Naive thymus-derived CD8-positive, alpha-beta T cell (primary cell): ENCODE data around the gene PREX1. TPM values are rescaled to one million over a fixed set of nuclear protein-coding genes. Genes with fewer than 3 reads are reported as not detected.
"Not testable (repeated sequence)": the region's sequence is repeated elsewhere in the genome, so short reads cannot be mapped to it uniquely, and the experiment has no call there.

Experiments
- ATAC-seq, 2 donors: fragments of 150-1000 bp; cut with Tn5 transposase in 1 of 2; sonication (Bioruptor Pico), chemical (Tn5 transposase) in 1 of 2; 1 replicate in 1 of 2; 2 replicates in 1 of 2; pipeline ENCODE4 v1.10.0; 2021; ENCODE audit warnings: mild to moderate bottlenecking in 2 of 2, moderate library complexity in 2 of 2
- POLR2A ChIA-PET: fragments of 350-600 bp; sonication (Branson Sonifier 250); formaldehyde crosslinking; loops from one replicate; lab custom pipeline; 2021; ENCODE audit warnings: antibody characterized with exemption; lab: Charles Lee
- DNase-seq, 10 donors: peaks; one replicate each; pipeline versions ENCODE4 v3.0.0 to v3.0.0-alpha.2; 2020 to 2022
- H3K27ac Mint-ChIP-seq, 10 donors: one replicate each; pipeline ENCODE4 v1.8.0; 2020 to 2022; ENCODE audit warnings: mild to moderate bottlenecking in 10 of 10, mixed read lengths in 10 of 10, moderate library complexity in 4 of 10, inconsistent platforms in 1 of 10
- H3K27me3 Mint-ChIP-seq, 5 donors: one replicate each; pipeline ENCODE4 v1.8.0; 2021 to 2022; ENCODE audit warnings: mixed read lengths in 5 of 5
- H3K36me3 Mint-ChIP-seq, 3 donors: one replicate each; pipeline ENCODE4 v1.8.0; 2020 to 2022; ENCODE audit warnings: mixed read lengths in 3 of 3, mild to moderate bottlenecking in 2 of 3, inconsistent platforms in 1 of 3
- H3K4me1 Mint-ChIP-seq, 4 donors: one replicate each; pipeline ENCODE4 v1.8.0; 2021 to 2022; ENCODE audit warnings: mixed read lengths in 4 of 4
- H3K4me3 Mint-ChIP-seq, 10 donors: one replicate each; pipeline ENCODE4 v1.8.0; 2020 to 2022; ENCODE audit warnings: mild to moderate bottlenecking in 10 of 10, mixed read lengths in 10 of 10, moderate library complexity in 6 of 10, inconsistent platforms in 1 of 10
- H3K9me3 Mint-ChIP-seq, 9 donors: one replicate each; pipeline ENCODE4 v1.8.0; 2020 to 2022; ENCODE audit warnings: mixed read lengths in 9 of 9, mild to moderate bottlenecking in 3 of 9, inconsistent platforms in 1 of 9, moderate library complexity in 1 of 9
- polyA plus RNA-seq, 3 donors: library from polyadenylated mRNA; unstranded; fragments of 300-500 nt; fragmentation: Illumina TruSeq; gene quantifications; one replicate each; pipeline ENCODE4 v1.2.3, GENCODE V29; 2021
- total RNA-seq, 8 experiments: library from RNA in 2 of 8; stranded (reverse) in 2 of 8; gene quantifications; one replicate each; pipeline ENCODE4 v1.2.3 and lab custom pipeline; 2021 to 2026

The PREX1 gene
- total and polyA plus RNA-seq, 5 experiments from 2014 or later = 14.4 to 141 (median 38.5) TPM

DNA sequence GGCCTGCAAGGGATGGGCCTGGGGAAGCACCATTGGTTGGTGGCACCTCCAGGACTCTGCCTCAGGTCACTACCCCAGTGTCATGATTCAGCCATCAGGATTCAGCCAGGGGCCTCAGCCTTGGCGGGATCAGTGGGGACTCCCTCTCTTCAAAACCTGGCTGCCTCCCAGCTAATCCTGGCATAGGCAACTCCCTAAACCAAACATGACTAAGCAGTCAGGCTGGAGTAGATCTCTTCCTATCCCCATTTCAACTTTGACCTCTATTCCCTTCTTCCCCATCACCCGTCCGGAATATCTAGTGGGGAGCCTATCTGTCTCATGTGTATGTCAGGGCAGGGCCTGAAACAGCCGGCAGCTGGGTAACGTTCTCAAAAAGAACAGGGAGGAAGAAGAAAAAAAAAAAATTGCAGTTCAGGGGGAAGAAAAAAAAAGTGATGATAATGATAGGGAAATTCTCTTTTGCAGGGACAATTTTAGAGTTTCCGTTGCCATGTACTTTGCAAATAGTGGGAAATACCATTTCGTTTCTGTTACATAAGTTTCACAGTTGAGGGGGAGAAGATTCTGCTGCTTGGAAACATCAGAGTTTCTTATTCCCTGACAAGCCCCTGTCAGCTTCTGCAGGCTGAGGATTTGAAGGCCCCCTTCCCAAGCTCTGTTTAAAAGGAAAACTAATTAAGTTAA lies 4.1 kb upstream of the PREX1 start:
- no peaks in the 10 kb centered on the region for H3K36me3 Mint-ChIP-seq
- H3K4me1 Mint-ChIP-seq = peaks cover 11 to 26% (median 16%) of the 10 kb centered on the region in 4 donors
- peak overlapping the region in 1 of 10 donors; percentile 46 for H3K4me3 Mint-ChIP-seq
- H3K27ac Mint-ChIP-seq = peak overlapping the region; percentile 1 to 76 (median 62)
- no peaks in the 10 kb centered on the region for H3K27me3 Mint-ChIP-seq
- H3K9me3 Mint-ChIP-seq = no peaks in the 10 kb centered on the region
- ATAC-seq = no peak
- POLR2A ChIA-PET = interaction anchor here (0.6 to 1.6 kb wide), 4 partner anchors 9 to 141 kb away, joined by 3 to 5 read pairs (median 3); no protein-coding TSS in a partner anchor
- DNase-seq = no peak

- Mint-ChIP-seq H3K27me3 (no peaks in the 10 kb centered on the region), H3K27ac (peak overlapping the region in 8 of 10 donors; percentile 2 to 71 (median 16)), H3K4me1 (peaks cover 15 to 31% (median 20%) of the 10 kb centered on the region in 4 donors), H3K4me3 (peak overlapping the region in 2 of 10 donors; percentile 9 to 13), H3K36me3 (no peaks in the 10 kb centered on the region), H3K9me3 (no peaks in the 10 kb centered on the region)
- POLR2A ChIA-PET = interaction anchor here (1.2 to 4.9 kb wide), 3 partner anchors 10 to 61 kb away, joined by 4 to 43 read pairs (median 5); no protein-coding TSS in a partner anchor
- ATAC-seq (no peak), DNase-seq (no peak)
These were observed 3.1 kb upstream of the PREX1 start for GRCh38 chr20:48830826-48831318.

GRCh38 chr20:48829940-48830339 lies 2.1 kb upstream of the PREX1 start:
- no peak for ATAC-seq
- peak overlapping the region in 4 of 10 donors; percentile 14 to 89 (median 38) for H3K27ac Mint-ChIP-seq
- POLR2A ChIA-PET = interaction anchor here (1.2 to 4.9 kb wide), 3 partner anchors 11 to 60 kb away, joined by 4 to 43 read pairs (median 5); no protein-coding TSS in a partner anchor

GRCh38 chr20:48828734-48829460 lies 1.1 kb upstream of the PREX1 start:
- H3K4me3 Mint-ChIP-seq = peak overlapping the region; percentile 84 to 94 (median 88)
- POLR2A ChIA-PET = interaction anchor here (0.7 to 4.9 kb wide), 9 partner anchors 10 to 142 kb away, joined by 3 to 46 read pairs (median 15); no protein-coding TSS in a partner anchor
- H3K36me3 Mint-ChIP-seq = no peaks in the 10 kb centered on the region

More at GRCh38 chr20:48829940-48830339, 2.1 kb upstream of the PREX1 start:
- DNase-seq = no peak
- Mint-ChIP-seq H3K4me3 (peak overlapping the region in 2 of 10 donors; percentile 58 to 70), H3K9me3 (no peaks in the 10 kb centered on the region), H3K36me3 (no peaks in the 10 kb centered on the region), H3K4me1 (peaks cover 16 to 32% (median 29%) of the 10 kb centered on the region in 4 donors), H3K27me3 (no peaks in the 10 kb centered on the region)

GRCh38 chr20:48826883-48827771 lies 672 bp downstream of the PREX1 start:
- Mint-ChIP-seq H3K4me3 (peak overlapping the region; percentile 94 to 99 (median 96)), H3K36me3 (no peaks in the 10 kb centered on the region), H3K4me1 (peaks cover 23 to 58% (median 43%) of the 10 kb centered on the region in 4 donors), H3K9me3 (no peaks in the 10 kb centered on the region), H3K27ac (peak overlapping the region in 9 of 10 donors; percentile 92 to 98 (median 95)), H3K27me3 (no peaks in the 10 kb centered on the region)
- DNase-seq (peak in 4 of 10 donors; percentile 28 to 41 (median 35)), ATAC-seq (peak; percentile 24 to 28)
- POLR2A ChIA-PET = interaction anchor here (0.5 to 4.9 kb wide), 21 partner anchors 8 to 325 kb away, joined by 3 to 46 read pairs (median 4); no protein-coding TSS in a partner anchor

More at GRCh38 chr20:48828734-48829460, 1.1 kb upstream of the PREX1 start:
- H3K27me3 Mint-ChIP-seq = no peaks in the 10 kb centered on the region
- H3K4me1 Mint-ChIP-seq = peaks cover 22 to 40% (median 36%) of the 10 kb centered on the region in 4 donors
- ATAC-seq (no peak), DNase-seq (no peak)
- H3K27ac Mint-ChIP-seq = peak overlapping the region; percentile 74 to 95 (median 92)
- no peaks in the 10 kb centered on the region for H3K9me3 Mint-ChIP-seq

DNA sequence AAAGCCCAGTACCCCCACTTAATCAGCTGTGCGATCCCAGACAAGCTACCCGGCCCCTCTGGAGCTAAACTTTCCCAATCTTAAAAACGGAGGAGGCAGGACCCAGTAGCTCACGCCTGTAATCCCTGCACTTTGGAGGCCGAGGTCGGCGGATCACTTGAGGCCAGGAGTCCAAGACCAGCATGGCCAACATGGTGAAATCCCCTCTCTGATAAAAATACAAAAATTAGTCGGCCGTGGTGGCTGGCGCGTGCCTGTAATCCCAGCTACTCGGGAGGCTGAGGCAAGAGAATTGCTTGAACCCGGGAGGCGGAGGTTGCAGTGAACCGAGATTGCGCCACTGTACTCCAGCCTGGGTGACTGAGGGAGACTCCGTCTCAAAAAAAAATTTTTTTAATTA lies 1.3 kb downstream of the PREX1 start:
- H3K27ac Mint-ChIP-seq = peak overlapping the region in 9 of 10 donors; percentile 92 to 98 (median 95)

GRCh38 chr20:48826069-48826468 lies 1.7 kb downstream of the PREX1 start:
- Mint-ChIP-seq H3K4me3 (peak overlapping the region; percentile 94 to 99 (median 96)), H3K9me3 (no peaks in the 10 kb centered on the region), H3K27ac (peak overlapping the region in 9 of 10 donors; percentile 92 to 98 (median 95)), H3K4me1 (peaks cover 13 to 68% (median 49%) of the 10 kb centered on the region in 4 donors), H3K36me3 (no peaks in the 10 kb centered on the region), H3K27me3 (no peaks in the 10 kb centered on the region)
- DNase-seq = no peak
- no peak for ATAC-seq
- POLR2A ChIA-PET = interaction anchor here (0.7 to 4.9 kb wide), 10 partner anchors 7 to 110 kb away, joined by 3 to 46 read pairs (median 10); no protein-coding TSS in a partner anchor

More for the DNA sequence above, 1.3 kb downstream of the PREX1 start:
- H3K9me3 Mint-ChIP-seq, DNase-seq, H3K36me3 Mint-ChIP-seq, H3K27me3 Mint-ChIP-seq, ATAC-seq: not testable (repeated sequence)
- H3K4me1 Mint-ChIP-seq = peaks cover 17 to 64% (median 47%) of the 10 kb centered on the region in 4 donors
- POLR2A ChIA-PET = interaction anchor here (0.6 to 4.9 kb wide), 17 partner anchors 8 to 149 kb away, joined by 3 to 46 read pairs (median 3); no protein-coding TSS in a partner anchor
- H3K4me3 Mint-ChIP-seq = peak overlapping the region; percentile 94 to 99 (median 96)

DNA sequence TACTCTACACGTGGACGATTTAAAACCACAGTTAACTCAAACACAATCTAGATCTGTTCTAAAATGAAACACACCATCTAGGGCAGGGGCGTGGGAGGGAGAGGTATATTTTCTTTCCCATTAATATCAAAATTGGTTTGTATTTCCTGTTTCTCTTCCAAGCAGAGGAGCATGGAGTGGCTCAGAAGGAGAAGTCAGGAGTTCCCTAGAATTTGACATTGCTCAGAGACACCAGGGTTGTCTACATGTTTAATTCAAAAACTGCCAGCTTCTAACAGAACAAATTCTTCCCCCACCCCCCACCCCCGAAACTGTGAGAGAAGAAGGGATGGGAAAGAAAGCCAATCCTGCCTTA lies 2.3 kb downstream of the PREX1 start:
- peak overlapping the region; percentile 94 to 99 (median 96) for H3K4me3 Mint-ChIP-seq
- ATAC-seq (no peak), DNase-seq (no peak)
- H3K27ac Mint-ChIP-seq = peak overlapping the region in 9 of 10 donors; percentile 92 to 98 (median 95)
- no peaks in the 10 kb centered on the region for H3K36me3 Mint-ChIP-seq
- H3K4me1 Mint-ChIP-seq = peaks cover 11 to 68% (median 50%) of the 10 kb centered on the region in 4 donors
- POLR2A ChIA-PET = interaction anchor here (0.8 to 4.5 kb wide), 6 partner anchors 29 to 88 kb away, joined by 3 to 46 read pairs (median 10); no protein-coding TSS in a partner anchor
- no peaks in the 10 kb centered on the region for H3K27me3 Mint-ChIP-seq
- no peaks in the 10 kb centered on the region for H3K9me3 Mint-ChIP-seq

DNA sequence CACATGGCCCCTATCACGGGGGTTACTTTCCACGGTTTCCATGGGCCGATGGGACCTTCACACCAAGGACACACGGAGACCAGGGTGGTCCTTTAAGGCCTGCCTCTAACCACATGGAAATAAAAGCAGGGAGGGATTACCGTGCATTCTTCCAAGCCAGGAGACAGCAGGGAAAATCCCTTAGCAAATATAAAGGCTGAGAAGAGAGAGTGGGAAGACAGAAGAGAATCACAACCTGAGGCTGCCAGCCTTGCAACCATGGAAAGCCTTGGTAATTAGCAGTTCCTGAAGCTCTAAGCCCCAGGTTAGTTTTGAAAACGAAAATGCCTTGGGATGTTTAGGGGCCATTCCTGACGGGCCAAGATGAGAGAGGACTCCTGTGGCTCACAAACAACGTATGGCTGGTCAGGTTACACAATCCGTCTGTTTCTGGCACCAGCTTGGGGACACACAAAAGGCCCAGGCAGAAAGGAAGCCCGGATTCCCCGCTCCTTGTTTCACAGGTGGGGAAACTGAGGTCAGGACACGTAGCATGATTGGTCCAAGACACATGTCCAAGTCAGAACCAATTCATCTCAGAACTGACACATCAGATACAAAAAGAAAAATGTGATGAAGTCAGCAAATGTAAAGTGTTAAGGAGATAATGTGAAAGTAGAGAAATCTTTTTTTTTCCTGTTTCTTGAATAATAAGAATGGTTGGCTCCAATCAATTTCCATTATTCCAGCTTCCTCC lies 2.8 kb downstream of the PREX1 start:
- Mint-ChIP-seq H3K4me1 (peaks cover 9 to 68% (median 52%) of the 10 kb centered on the region in 4 donors), H3K27me3 (no peaks in the 10 kb centered on the region), H3K36me3 (peaks cover 0 to 2% (median 0%) of the 10 kb centered on the region in 3 donors), H3K27ac (peak overlapping the region in 9 of 10 donors; percentile 93 to 98 (median 97)), H3K9me3 (no peaks in the 10 kb centered on the region), H3K4me3 (peak overlapping the region; percentile 94 to 99 (median 96))
- POLR2A ChIA-PET = interaction anchor here (0.8 to 4.5 kb wide), 4 partner anchors 52 to 74 kb away, joined by 3 to 46 read pairs (median 10); no protein-coding TSS in a partner anchor
- ATAC-seq (no peak), DNase-seq (no peak)

- Mint-ChIP-seq H3K4me1 (peaks cover 9 to 76% (median 52%) of the 10 kb centered on the region in 4 donors), H3K27ac (peak overlapping the region in 9 of 10 donors; percentile 93 to 98 (median 95)), H3K36me3 (peaks cover 0 to 2% (median 0%) of the 10 kb centered on the region in 3 donors), H3K4me3 (peak overlapping the region; percentile 94 to 99 (median 96)), H3K9me3 (no peaks in the 10 kb centered on the region), H3K27me3 (no peaks in the 10 kb centered on the region)
- peak; percentile 14 to 20 for ATAC-seq
- POLR2A ChIA-PET = interaction anchor here (1.4 kb wide), 1 partner anchor 52 kb away, joined by 7 read pairs; no protein-coding TSS in a partner anchor
- DNase-seq = peak in 2 of 10 donors; percentile 27 to 48
These were observed 3.8 kb downstream of the PREX1 start for GRCh38 chr20:48823960-48824498.
